ENCODE data around the gene ROCK2.

The ROCK2 gene

DNA sequence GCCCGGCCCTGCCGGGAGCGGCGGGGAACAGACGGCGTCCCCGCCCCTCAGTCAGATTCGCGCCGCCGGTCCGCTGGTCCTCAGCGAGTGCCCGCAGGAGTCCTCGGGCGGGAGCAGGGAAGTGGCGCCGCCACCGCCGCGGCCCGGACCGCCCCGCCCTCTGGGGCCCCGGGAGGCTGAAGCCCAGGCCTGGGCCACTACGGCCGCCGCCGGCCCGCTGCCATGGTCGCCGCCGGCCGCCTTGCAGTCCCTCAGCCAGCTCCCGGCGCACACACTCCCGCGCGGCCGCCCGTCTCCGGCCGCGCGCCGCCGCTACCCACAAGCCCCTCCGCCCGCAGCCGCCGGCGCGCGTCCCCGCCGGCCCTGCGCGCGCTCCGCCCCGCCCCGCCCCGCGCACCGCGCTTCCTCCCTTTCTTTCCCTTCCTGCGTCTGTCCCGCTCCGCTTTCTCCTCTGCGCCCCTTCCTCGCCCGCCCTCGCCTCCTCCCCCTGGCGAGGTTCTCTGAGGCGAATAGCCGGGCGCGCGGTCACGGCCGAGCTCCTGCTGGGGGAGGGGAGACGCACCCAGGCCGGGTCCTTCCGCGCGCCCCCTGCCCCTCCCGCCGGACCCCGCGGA is at the start of gene ROCK2:
Gene ROCK2, minus strand, starts transcription at position 295 of the 614 bp plus-strand sequence. CDS start 500 bp downstream, outside the sequence.
- DNase-seq = peak; percentile 85 to 88

DNA sequence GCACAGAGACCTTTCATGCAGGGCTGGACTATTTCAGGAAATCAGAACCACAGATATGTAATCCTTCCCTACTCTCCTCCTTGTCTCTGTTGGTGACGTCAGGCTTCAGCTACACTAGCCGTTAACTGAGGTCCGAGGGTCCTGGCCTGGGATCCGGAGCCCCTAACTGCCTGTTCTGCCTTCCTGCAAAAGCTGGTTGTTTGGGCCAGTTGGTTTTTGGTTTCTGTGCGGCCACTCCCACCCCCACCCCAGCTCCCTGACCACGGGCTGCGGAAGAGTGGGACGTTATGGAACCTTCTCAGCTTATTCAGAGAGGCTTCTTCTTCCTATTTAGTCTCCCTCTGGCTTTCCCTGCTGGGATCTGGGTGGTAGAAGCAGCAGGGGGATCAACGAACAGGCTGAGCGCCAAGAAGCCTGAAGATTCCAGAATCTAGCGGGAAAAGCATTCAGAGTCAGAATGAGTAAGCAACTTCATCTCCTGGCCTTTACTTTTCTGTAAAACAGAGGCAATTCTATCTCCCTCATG is 49.3 kb upstream of the ROCK2 start:
- no peak for DNase-seq

DNA sequence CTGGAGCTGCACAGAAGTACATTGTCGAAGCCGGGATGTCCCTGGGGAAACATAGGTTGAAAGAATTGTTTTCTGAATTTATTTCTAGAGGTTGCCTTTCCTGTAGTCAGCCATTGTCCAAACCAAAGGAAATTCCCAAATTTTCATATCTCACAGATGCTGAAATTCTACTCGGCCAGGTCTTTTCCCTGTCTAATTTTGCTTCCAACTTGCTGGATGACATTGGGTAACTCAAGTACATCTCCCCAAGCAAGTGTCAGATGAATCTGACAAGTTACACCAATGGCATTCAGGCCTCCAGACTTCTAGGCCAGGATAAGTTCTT is 47.5 kb upstream of the ROCK2 start:
- DNase-seq = no peak

DNA sequence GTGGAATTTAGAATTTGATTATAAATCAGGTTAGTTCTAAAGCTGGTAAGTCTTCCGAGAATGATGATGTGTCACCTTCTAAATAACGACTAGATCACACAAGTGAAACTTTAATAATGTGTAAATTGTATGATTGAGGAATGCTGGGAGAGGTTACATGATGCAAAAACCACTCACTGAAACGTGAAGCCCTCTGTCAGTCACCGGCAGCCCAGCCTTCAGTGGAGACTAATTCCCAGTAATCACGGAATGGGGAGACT is 45.9 kb upstream of the ROCK2 start:
- no peak for DNase-seq

DNA sequence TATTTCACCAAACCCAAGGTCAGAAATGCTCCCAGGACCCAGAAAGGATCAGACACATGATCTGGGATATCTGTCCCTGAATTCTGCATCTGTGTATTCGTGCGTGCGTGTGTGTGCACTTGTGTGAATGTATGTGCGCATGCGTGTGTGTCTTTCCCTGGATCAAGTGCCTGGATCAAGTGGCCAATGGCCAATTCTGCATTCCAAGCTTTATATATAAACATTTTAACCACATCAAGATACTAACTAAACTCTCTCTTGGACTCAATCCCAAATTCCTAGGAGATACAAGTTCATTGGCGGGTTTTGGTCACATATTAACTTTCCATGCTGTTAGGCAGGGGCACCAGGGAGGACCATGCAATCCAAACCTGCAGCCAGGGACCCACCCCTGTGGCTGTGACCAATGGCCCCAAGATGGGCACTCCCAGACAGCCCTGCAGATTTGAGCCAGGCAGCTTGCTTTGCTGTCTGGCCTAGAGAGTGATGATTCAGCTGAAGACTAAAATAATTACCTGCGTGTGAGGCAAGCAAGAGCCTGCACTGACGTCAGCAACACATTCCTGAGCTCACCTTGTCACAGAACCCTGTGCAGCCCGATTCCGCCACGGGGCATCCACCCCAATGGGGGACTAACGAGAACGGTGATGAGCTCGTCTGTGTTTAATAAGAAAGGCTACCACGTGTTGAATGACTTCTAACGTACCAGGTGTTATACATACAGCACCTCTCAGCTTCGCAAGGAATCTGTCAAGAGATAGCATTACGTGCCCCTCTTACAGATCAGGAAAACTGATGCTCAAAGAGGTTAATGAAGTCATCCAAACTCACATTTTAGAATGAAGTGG is 45.3 kb upstream of the ROCK2 start:
- DNase-seq = no peak

DNA sequence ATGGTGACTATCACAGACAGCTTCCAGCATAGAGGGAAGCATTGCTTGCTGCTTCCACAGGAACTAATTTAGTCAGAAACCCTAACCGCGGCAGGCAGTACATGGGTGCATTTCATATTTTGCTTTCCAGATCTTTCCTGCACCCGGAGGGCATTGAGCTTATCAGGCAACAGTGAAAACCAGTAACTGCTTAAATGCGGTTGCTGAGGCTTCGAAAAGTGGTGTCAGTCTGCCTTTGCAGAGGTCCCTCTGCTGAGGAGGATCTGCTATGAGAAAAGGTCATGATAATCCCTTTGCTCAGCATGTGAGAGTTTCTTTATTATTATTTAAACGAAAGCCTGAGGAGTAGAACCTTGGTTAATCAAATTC is 44.6 kb upstream of the ROCK2 start:
- DNase-seq = no peak

DNA sequence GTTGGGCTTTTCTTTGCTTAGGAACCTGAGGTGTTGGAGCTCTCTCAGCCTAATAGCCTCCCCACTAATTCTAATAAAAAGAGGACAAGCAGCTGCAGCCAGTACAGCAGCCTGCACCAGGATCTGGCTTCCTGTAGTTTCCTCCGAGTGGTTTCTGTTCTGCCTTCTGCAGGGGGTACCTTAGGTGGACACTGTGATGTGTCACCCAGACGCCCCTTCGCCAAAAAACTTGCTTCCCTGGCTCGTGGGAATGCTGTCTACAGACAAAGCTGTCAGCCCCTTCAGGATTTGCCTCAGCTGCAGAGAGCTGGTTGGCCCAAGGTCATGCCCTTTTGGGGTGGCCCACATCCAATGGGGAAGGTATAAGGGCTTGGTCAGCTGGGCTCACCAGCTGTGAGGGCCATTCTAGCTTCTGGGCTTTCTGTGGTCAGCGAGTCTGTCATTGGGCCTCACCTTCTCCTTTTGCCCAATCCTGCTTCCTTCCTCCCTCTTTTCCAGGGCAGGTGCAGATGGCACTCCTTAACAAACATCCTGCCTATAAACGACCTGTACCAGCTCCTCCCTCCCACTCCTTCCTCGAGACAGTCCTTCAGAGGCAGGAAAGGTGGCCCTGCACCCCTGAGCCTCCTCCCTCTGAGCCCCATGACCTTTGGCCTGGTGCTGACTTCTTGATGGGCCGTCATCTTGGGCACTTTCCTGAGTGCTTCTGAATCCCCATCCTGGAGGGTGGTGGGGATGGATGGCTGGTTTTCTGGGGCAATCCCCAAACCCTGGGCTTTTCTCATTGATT is 44.0 kb upstream of the ROCK2 start:
- DNase-seq = no peak

DNA sequence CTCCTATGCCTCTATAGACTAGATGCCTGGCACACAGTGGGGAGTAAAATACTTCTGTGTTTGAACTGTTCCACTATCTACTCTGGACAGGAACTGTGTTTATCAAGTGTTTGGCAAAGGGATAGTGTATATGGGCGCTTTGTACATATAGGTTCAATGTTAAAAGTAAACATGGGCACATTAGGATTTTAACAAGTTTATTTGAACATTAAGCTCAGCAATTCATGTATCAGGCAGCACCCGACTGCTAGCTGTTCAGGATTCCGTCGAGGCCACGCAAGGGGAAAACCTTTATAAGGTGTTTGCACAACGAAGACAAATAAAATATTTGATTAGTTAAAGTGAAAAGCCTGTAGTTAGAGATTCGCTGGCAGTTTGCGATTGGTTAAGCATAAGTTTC is 43.4 kb upstream of the ROCK2 start:
- DNase-seq = peak; percentile 21 to 73

DNA sequence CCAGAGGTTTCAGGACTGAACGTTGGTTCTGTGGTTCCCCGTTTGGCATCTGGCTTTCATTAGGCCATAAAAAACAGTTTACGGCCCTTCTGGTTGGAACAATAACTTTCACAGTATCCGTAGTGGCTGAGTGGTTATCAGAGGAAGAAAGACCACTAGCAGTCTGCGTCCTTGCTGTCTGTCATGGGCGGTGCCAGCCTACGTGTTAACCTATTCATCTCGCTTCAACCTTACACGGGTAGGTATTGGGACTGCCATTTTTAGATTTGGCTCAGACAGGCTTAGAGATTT is 42.6 kb upstream of the ROCK2 start:
- no peak for DNase-seq

DNA sequence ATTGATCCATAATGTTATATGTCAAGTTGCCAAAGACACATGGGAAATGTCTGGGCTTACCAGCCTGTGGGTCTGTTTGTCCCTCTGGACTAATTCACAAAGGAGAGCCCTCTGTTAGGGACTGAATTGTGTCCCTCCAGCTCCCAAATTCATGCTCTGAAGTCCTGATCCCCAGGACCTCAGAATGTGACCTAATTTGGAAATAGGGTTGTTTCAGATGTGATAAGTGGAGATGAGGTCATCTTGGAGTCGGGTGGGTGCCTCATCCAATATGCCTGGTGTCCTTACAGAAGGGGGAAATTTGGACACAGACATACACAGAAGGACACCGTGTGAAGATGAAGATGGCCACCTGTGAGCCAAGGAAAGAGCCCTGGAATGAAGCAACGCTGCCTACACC is 41.4 kb upstream of the ROCK2 start:
- no peak for DNase-seq

DNA sequence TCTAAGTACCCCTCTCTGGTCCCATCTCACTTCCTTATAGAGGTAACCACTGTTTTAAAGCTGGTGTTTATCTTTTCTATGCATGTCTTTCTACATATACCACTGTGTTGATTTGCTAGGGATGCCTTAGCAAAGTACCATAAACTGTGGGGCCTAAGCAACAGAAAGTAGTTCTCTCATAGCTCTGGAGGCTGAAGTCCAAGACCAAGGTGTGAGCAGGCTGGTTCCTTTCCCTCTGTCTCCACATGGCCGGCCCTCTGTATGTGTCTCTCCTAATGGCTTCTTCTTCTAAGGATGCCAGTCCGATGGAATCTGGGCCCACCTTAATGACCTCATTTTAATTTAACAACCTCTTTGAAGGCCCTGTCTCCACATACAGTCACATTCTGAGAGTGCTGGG is 40.8 kb upstream of the ROCK2 start:
- no peak for DNase-seq

DNA sequence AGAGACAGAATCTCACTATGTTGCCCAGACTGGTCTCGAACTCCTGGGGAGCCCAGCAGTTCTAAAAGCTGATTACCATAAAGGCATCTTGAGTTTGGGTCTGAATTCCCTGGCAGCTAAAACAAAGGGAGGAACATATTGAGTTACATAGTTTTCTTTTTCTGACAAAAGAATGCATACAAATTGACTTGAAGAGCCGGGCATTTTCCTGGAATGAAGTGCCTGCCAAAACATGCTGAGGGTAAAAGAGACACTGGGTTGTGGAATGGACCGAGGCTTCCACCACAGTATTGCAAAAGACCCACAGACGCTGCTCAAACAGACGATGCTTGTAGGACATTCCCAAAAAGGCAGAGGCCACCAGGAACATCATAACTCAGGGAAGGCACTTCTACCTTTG is 35.1 kb upstream of the ROCK2 start:
- DNase-seq = no peak

DNA sequence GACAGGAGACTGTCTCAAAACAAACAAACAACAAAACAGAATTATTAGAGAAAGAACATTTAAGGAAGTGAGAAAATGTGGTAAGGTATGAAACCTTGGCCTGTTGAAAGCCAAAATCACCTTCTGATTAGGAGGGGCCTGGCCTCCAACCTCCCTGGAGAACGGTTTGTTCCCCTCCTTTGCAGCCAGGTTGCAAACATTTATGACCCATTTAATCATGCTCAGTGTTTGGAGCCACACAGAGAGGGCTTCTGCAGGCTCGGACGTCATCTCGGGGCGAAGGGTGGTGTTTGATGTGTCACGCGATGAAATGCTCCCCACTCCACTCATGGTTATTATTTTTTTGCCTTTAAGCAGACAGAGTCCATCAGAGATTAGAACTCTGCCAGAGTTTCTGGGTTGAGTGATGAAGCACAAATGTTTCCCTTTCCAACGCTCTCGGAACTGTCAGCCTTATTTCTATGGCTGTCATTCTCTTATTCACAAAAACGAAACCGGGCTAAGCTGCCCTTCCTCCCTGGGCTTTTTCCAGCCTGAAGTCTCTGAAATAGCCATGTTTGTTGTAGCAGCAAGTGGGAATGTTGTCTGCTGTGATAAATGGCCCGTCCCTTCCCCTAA is 33.6 kb upstream of the ROCK2 start:
- no peak for DNase-seq

DNA sequence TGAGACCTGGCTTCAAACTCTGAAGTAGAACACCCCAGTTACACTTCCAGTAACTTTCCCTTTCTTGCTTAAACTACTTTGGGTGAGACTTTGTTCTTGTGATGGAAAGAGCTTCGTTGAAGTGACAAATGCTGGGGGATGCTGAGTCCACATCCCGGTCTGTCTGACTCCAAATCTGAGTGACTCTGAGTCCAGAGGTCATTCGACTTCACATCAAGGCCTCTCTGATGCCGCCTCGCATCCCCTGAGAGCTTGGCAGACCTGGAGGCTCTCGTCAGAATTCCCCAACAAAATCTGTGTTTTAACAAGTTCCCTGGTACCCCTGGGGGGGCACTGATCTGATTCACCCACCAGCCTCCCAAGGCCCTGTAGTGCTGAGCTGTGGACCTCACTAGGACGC is 31.6 kb upstream of the ROCK2 start:
- DNase-seq = no peak

DNA sequence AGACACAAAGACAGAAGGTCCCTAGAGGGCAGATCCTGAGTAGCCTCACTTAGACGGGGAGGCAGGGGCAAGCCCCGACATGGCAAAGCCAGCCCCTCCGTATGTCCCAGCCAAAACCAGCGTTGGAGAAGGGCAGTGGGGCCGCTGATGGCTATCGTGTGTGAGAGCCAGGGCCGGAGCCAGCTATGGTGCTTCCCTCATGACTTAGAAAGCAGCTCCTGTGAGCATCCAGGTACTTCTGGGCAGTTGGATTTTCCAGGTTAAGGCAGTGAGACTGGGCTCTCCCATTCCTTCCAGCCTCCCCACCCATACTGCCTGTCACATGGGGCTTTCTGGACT is 31.2 kb upstream of the ROCK2 start:
- no peak for DNase-seq

DNA sequence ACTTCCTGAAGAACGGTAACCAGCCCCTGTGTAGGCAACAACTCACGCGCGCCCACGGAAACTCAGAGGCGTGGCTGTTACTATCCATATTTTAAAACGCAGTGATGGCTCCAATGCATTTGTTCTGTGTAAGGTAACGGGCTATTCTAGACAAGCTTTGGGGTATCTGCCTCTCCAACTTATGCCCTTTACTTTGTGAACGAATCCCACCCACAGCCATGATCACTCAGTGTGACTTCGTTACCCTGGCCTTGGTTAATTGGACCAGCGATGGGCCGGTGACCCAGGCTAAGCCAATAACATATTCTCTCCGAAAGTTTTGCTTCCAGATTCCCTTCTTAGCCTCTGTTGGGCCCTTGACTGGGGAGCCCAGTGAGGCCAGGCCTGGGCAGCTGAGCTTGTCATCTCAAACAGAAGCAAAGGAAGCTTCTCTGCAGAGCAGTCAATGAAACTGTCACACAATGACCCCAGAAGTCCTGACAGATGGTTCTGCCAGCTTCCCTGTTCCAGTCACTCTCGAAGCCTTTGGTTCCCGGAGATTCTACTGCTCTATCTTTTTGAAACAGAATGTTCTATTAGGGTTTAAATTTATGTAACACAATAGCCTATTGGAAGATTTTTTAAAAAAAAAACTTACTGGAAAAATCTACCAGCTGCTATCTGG is 30.7 kb upstream of the ROCK2 start:
- DNase-seq = no peak

DNA sequence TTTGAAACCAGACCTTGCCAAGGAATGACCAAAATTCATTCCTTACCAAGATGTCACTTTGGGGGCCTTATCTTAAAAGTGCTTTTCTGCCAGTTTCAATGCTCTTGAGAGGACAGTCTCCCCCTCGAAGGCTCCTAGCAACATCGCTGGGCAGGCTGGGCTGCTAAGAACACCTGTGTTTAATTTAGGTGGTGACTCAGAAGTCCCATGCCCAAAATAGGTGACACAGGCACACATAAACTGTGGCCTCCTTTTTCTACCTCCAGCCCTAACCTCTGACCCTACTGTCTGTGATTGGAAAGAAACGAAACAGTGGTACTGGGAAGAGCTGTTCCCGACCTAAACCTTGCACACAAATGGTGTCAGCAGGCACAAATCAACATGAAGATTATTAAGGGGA is 28.7 kb upstream of the ROCK2 start:
- DNase-seq = no peak

DNA sequence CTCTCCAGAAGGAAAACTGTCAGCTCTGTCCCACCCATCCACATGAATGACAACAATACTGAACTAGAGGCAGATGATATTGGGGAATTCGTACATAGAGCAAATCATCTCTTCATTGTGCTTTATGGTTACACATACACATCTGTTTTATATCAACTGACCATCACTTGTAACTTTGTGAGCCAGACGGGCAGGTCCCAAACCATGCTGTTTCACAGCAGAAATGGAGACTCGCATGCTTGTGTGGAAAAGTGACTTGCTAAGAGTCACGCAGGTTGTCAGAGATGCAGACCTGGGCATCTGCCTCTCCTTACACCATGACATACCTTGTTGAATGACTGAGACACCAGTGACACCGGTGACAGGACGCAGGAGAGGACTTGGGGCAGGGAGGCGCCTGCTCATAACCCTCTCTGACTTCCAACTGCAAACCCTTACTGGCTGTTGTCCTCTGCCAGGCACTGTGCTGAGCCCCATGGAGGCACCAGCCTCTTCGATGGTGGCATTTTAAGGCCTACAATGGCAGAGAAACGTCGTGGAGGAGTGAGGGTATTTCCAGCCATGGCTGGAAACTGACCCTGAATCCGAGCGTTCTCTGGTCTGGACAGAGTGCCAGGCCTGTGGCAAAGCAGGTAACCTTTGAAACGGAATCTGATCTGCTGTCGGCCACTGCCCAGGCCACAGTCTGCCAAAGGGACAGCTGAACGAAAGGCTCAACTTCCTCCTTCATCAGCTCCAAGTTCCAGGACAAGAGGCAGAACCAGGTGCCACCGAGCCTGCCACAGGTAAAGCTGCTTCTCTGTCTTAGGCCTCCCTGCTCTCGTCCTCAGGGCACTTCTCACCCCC is 26.9 kb upstream of the ROCK2 start:
- DNase-seq = no peak

DNA sequence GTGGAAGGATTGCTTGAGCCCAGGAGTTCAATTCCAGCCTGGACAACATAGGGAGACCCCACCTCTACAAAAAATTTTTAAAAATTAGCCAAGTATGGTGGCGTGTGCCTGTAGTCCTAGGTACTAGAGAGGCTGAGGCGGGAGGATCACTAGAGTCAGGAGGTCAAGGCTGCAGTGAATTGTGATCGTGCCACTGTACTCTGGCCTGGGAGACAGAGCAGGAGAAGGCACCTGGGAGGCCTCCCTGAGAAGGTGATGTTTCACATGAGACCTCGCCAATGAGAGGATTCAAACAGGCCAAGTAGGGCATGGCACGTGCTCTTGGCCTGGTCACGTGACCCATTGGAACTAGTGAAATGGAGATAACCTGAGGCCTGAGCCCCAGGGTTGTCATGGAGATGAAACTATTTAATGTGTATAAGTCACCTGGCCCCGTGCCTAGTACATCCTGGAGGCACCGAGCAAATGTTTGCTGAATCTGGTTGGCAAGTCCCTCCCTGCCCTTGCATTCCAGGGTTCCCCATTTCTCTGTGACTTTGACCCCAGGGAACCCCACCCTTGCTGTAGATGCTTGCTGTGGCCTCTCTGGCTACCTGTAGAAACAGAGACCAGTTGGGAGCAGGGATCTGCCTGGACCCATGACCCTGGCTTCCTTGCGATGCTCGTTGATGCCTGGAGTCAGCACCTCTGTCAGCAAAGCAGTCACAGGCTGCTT is 26.1 kb upstream of the ROCK2 start:
- peak; percentile 31 to 68 for DNase-seq

DNA sequence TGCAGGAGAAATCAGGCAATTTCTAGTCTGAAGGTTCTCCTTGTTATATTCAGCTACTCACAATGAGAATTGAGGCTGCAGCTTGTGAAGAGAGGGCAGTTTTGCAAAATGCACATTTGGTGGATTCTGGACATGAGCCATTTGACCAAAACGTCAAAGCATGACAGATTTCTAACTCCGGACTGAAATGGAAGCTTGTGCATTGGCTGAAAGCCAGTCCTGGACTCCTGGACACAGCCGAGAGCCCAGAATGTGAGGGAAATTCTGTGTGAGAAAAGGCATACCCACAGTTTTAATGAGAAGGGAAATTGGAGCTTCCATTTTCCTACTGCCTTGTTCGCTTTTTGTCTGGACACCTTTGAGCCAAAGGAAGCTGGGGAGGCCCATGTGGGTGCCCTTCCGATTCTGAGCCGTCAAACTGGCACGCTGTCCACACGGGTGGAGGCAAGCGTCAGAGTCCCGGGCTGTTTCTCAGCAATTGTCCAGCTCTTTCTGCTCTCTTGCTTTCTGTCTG is 23.7 kb upstream of the ROCK2 start:
- no peak for DNase-seq

DNA sequence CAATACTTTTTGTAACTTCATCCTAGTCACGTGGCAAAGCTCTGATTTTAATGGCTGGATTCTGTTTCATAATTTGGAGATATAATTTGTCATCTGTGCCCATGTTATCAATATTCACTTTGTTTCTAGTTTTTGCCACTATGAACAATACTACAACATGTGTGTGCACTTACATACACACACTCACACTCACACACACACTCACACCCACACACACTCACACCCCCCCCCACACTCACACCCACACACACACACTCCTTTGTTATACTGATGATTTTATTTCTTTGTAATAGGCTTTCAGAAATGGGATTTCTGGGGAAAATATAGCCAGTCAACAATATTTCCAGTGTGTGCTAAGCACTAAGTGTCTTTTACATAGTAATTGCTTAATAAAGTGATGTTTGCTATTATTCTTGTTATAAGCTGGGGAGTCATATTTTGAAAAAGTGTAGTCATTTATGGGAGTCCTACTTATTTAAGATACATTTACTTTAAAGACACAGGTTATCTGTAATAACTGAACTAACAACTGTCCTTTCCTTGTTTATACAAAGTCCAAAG is 22.8 kb upstream of the ROCK2 start:
- DNase-seq = no peak

All from NCI-H2081 (cell line).